GM18873 (cell line): ENCODE data around the gene SETBP1.

Experiments
- ATAC-seq: cut with Tn5 transposase; IDR thresholded peaks from one replicate; pipeline ENCODE4 v1.9.1; 2021; ENCODE audit warnings: mild to moderate bottlenecking, moderate library complexity, moderate number of reproducible peaks; ENCODE audit not compliant: unreplicated experiment, low FRiP score

SETBP1 gene

GRCh38 chr18:44679056-44679913 lies 1.4 kb upstream of the SETBP1 start:
- ATAC-seq, result peak; percentile 86

GRCh38 chr18:44679914-44680272 lies 795 bp upstream of the SETBP1 start:
- ATAC-seq, result no peak

DNA sequence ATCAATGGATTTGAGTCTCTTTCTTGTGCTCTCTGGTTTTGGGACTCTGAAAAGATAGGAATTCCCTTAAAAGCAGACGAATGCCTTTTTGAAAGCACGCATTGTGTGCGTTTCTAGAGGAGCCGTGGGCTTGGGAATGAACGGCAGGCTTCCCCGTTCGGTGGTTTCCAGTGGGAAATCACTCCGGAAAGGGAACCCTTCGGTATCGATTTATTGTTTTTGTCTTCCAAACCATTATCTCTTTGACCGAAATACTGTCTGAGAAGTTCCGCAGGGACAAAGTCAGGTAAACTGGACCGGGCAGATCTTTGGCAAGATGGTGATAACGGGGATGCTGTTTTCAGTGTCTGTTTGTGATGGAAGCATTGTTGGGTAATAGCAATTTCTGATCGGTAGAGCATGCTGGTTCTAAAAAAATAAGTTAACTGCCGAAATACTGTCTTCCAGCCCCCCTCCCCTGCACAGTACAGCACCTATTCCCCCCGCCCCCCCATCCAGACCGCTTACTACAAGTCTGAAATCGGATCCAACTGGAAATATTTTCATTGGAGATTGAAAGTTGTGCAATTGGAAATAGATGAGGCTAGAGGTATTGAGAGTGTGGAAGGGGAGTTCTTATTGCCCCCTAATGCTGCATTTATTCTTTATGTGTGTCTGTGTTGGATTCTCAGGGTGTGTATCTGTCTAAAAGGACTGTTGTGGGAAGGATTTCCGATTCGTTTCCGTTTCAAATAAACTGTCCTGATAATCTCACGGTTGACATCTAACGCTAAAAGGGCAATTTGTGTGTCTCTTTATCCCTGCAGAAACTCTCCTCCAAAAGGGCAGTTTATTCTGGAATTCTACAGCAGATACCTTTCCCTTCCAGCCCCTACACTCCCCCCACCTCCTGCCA lies 635 bp downstream of the SETBP1 start:
- ATAC-seq, result no peak

DNA sequence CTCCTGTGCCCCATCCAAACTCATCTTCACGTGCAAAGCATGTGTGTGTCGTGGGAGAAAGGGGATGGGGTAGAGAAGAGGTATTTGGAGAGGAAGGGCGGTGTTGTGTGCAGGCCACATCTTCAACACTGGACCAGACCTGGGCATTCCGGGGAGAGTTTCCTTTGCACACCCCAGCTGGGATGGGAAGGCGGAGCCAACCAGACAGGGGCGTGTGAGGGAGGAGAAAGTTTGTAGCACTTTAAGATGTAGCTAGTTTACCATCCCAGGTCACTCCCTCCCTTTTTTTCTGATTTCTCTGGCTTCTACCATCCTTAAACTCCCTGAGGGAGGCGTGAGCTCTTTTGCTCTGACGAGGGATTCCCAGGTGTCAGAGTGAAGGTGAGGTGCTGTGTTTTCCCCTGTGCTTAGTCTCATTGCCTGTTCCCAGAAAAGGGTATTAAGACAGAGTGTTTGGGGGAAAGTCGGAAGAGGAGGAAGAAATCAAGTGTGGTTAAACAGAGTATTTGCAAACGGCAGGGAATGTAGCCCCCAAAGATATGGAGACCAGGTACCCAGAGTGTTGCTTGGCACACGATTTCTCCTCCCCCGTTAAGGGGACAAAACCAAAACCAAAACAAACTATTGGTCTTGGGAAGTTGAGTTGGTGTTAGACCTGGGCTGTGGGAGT lies 1.6 kb downstream of the SETBP1 start:
- ATAC-seq, result no peak

DNA sequence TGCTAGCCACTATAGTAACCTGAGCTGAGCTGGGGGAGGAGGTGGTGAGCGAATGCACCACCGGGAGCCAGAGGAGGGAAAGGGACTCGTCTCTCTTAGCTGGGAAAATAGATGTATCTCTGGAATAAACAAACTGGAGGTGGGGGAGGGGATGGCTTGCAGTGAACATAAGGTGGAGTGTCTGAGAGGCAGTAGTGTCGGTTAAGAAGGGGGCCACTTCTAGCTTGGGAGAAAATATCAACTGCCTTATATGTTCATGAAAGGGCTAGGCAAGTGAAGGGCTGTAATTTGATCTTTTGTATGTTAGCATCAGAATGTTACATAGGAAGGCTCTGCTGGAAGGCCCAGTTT lies 2.2 kb downstream of the SETBP1 start:
- ATAC-seq, result no peak

- no peak for ATAC-seq
These were observed 2.9 kb downstream of the SETBP1 start for GRCh38 chr18:44683556-44683955.

- no peak for ATAC-seq
These were observed 4.6 kb downstream of the SETBP1 start for GRCh38 chr18:44685296-44685695.

DNA sequence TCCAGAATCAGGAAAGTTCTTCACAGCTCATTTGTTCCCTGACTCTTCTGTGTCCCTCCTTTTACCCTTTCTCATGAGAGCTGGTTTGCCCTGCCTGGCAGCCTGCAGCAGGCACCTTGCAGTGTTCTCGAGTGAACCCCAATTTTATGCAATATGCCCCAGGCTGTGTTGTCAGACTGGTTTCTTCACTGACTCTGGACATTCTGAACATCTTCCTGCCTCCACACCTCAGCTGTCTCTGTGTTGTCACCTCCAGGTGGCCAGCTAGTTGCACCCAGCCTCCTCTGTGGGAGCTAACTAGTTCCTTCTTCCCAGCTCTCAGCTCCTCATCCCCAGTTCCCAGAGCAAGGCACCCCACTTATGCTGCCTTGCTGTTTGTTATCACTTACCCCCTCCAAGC lies 5.5 kb downstream of the SETBP1 start:
- no peak for ATAC-seq

DNA sequence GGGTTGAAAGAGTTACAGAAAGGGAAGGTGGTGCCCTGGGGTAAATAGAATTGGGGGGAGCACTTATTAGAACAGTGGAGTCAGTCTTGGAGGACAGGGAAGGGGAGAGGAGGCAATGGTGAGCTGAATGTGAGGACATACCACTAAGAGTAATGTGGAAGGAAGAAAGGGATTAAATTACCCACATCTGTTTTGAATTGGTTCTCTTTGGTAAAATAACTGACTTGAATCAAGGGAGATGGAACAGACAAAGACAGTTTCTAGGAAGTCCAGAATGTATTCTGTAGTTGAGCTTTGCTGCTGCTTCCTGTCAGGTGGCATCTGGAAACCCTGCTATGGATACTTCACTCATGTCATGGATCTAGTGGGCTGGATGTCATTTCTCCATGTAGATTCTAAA lies 6.7 kb downstream of the SETBP1 start:
- ATAC-seq, result no peak

DNA sequence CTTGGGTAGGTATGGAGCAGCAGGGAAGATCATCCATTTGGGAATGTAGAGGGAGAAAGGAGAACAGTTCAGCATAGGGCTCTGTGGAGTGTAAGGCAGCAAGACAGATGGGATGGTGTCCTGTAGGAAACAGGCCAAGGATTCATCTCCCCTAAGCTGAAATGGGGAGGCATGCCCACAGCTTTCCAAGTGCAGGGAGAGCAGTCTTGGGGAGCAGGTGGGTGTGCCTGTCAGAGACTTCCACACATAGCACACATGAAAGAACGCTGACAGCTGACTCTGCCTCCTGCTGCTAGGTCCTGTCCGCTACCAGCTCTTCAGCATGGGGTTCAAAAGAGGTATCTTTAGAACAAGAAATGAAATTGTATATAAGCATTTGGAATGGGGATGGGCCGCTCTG lies 9.0 kb downstream of the SETBP1 start:
- ATAC-seq, result no peak

DNA sequence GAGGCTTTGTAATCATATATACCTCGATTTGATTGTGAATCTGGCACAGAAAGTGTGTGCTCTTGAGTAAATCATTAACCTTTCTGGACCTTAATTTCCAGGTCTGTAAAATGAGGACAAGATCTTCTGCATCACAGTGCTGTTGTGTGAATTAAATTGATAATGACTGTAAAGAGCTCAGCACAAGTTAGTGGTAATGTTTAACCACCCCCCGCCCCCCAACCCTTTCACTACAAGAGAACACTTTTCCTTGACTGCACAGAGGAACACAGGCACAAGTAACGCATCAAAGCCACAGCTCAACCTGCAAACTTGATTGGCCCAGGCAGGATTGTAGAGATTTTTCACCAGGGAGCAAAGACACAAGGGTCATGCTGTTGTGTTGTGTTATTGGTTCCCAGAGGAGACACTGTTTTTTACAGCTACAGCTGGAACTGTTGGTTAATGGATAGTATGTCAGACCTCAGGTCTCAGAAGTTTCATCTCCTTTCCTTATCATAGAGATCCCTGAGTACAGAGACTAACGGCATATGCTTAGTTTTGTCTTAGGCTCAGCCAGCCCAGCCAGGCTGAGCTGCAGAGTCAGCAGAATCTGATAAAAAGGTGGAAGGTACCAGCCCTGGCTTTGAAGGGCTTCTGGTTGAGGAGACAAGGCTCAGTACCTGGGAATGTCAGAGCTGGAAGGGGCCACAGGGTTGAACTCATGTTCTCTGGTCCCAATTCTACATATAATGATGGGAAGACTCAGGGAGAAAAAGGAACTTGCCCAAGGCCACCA lies 10.6 kb downstream of the SETBP1 start:
- ATAC-seq, result no peak

DNA sequence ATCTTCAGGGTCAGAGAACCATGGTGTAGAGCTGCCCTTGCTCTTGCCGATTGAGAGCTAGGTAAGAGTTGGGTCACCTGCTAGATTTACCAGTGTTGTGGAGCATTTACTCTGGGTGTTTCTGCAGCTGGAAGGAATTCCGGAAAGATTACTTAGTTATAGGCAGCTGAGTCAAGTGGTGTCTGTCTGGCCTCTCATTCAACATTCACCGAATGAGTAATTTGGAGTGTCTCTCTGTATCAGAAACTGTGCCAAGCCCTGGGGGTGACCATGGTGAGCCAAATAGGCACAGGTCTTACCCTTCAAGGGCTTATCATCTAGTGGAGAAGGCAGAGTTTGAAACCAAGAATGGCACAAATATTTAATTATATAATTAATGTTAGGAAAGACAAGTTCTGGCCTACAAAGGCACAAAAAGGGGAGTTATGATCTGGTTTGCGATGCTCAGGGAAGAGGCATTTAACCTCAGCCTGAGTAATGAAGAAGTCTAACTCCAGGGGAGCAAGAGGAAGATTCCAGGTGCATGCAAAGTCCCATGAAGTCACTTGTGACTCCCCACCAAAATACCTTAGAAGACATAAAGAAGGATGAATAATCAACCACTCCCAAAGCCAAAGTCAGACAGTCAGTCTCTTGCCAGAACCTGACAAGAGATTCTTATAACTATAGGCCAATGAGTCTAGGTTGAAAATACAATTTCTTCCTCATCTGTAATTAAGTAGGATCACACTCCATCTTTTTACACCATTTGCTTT lies 12.5 kb downstream of the SETBP1 start:
- ATAC-seq, result no peak

- ATAC-seq, result no peak
These were observed 14.8 kb downstream of the SETBP1 start for GRCh38 chr18:44695503-44695902.

- no peak for ATAC-seq
These were observed 16.2 kb downstream of the SETBP1 start for GRCh38 chr18:44696892-44697291.

- no peak for ATAC-seq
These were observed 16.6 kb downstream of the SETBP1 start for GRCh38 chr18:44697315-44697714.

GRCh38 chr18:44698518-44698917 lies 17.8 kb downstream of the SETBP1 start:
- ATAC-seq, result no peak

DNA sequence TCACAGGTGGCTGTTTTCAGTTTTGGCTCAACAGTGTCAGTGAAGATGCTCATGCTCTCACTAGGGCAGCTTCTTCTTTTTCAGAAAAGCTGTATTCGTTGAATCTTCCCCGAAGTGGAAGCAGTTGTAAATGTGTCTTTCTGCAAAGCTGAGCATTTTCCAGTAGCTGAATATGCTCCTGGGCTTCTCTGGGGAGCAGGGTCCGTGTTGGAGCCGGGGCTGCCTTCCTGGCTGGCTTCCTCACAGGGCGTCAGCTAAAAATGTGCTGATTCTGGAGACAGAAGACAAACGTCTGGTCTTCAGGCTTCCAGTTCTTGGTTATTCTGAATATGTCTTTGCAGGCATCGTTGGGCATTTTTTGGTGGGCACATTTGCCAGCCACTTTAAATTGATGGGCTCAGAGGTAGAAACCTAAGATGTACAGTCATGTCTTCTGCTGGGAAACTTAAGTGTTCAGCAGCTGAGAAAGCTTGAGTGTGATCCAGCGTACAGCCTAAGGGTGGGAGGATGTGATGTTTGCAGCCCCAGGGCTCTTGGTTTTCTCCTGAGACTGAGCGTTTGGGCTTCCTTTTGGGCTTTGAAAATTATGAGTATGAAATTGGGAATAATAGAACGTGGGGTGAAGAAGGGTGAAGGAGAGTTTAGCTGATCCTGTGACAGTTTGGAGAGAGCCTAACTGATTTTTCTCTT lies 19.0 kb downstream of the SETBP1 start:
- ATAC-seq, result no peak

GRCh38 chr18:44700652-44701051 lies 20.0 kb downstream of the SETBP1 start:
- ATAC-seq, result no peak

DNA sequence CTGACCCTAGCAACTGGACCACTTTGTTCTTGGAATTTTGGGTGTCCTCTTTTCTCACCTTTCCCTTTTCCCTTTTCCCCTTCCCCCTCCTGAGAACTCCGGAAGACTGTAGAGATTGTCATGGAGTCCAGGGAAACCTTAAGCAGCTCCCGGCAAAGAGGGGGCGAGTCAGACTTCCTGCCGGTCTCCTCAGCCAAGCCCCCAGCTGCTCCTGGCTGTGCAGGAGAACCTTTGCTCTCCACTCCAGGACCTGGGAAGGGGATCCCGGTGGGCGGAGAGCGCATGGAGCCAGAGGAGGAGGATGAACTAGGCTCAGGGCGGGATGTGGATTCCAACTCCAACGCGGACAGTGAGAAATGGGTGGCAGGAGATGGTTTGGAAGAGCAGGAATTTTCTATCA lies 20.5 kb downstream of the SETBP1 start:
- ATAC-seq, result no peak
